ENCODE data around the gene LEF1.

Gene LEF1

DNA sequence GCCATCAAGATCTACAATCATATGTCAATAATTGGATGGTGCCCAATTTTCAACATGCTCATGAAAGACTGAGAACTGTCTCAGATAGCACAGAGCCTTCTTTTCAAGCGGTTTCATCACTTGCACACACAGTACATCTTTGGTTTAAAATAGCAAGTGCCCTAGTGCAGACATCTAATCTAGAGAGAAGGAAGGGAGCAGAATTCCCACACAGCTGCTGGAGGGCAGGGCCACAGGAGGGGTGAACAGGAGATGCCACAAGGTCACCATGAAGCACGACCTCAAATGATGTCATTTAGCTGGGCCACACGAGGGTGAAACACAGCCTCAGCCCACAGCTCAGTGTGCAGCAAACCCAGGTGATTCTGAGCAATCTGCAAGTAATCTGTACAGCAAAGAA, 24.3 kb downstream of the LEF1 start:
- DNase-seq = no peak

DNA sequence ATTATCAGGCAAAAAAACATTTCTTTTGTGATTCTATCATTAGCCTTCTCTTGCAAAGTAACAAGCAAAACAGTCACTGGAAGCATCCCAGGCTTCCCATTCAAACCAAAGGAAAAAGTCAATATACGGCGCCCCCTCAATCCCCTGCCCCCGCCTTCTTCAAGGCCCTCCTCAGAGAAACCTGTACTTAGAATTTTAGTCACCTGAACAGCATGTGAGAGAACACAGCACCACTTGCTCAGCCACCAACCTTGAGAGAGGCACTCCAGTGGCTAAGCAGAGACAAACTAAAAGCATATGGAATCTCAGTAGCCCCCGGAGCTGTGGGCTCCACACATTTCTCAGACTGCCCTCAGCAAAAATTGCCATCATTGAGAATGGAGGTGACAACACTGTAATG, 25.2 kb downstream of the LEF1 start:
- DNase-seq = no peak

DNA sequence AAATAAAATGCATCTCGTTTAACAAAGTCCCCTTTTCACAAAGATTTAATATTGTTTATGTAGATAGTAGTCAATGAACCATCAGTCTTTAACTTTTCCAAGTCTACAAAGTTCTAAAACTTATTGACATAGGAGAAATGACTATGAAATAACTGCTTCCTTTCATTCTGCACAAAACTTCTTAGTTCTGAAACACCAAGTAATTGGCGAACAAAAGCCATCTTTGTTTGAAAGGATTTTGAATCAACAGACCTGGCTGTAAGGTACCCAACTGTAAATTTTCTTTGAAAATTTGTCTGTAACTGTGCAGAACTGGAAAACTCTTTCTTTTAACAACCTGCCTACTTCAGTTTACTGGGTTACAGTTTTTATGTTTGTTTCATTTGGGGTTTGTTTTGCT, 25.9 kb downstream of the LEF1 start:
- DNase-seq = no peak

DNA sequence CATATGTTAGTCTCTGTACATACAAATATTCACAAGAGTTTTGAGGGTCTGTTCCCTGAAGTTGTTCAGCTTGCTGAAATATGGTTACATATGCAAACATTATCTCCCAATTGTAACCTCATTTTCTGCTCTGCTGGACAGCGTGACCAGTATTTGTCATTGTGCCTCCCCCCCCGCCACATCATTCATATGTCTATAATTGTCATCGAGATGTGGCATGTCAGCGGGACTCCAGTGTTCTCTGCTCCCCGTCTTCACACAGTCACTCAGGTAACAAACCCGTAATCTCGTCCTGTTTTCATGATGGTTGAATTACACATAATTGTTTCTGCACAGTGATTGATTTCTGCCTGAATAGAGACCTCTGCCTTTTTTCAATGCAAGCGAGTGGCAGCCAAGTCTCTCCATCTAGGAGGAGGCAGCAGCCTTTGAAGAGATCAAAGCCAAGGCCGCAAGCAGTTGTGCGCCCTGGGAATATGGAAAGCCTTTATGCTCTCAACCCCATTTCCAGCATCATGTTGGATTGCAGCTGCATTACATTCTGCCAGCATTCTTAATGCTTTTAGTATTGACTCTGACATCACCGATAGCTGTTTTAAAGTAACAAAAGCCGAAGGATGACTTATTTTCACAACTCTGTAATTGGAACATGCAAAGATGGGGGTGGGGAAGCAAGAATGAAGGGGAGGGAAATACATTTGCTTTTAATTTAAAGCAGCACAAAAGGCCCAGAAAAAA, 27.4 kb downstream of the LEF1 start:
- DNase-seq = peak; percentile 46

DNA sequence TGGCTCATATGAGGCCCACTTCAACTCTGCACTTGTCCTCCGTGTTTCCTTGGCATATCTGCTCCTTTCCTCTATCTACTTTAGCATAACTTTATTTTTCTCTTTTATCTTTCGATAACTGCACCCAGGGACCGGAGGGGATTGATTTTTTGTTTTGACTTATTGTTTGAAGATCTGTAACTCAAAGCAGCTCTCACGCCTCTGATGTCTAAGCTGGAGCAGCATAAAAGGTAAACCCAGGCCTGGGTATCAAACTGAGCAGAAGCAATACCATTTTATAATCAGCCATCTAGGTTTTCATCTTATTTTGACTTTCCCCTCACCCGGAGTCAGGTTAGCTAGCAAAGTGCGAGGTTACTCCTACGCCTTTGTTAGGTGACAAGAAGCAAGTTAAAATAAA, 28.4 kb downstream of the LEF1 start:
- no peak for DNase-seq

DNA sequence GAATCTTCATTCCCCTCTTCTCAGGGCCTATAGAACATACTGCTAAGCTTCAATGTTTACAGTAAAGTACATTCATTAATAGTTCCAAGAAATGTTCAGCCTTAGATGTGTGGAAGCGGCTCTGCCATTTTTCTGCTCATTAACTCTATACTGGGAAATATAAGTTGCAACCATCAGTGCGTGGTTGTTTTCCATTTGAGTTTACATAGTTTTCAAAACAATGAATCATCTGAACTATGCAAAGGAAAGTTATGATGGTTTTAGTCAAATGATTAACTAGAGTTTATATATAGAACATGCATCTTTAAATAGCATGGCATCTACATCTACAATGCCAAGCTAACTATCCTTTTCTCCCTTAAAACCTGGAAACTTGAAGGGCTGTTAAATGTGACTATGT, 29.6 kb downstream of the LEF1 start:
- no peak for DNase-seq

DNA sequence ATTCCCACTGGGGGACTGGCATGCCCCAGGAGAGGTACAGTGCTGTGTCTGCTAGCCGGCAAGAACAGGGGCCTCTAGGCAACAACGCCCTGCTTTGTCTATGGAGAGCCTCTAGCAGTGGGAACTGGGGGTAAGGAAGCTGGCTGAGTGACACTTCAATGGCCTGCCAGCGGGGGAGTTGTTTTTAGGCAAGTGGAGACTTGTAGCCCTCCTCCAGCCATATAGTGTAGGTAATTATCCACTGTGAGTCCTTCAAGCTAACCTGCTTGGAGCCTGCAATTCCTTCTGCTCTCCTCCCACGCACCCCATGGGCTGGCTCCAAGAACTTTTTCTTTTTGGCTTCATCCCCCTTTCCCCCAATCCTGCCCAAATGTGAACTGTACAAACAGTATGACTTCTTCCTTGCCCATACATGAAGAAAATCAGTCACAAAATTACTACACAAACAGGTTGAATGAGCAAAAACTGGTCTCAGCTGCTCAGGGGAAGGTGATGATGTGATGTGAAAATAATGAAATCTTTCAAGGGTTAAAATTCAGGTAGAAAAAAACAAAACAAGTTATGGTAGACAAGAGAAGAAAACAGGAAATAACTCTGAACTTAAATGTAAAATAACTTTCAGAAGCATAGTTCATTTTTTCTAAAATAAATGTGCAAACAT, 33.1 kb downstream of the LEF1 start:
- peak; percentile 79 for DNase-seq

DNA sequence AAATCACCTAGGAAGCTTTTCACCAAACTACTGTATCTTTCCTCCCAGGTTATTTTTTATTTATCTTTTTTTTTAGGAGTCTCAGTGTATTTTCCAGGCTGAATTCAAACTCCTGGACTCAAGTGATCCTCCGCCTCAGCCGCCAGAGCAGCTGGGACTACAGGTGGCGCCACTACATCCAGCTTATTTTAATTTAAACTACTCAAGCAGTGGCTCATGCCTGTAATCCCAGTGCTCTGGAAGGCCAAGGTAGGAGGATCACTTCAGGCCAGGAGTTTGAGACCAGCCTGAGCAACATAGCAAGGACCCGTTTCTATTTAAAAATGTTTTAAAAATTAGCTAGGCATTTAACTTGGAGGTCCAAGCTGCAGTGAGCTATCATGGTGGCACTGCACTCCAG, 37.8 kb downstream of the LEF1 start:
- DNase-seq = no peak

DNA sequence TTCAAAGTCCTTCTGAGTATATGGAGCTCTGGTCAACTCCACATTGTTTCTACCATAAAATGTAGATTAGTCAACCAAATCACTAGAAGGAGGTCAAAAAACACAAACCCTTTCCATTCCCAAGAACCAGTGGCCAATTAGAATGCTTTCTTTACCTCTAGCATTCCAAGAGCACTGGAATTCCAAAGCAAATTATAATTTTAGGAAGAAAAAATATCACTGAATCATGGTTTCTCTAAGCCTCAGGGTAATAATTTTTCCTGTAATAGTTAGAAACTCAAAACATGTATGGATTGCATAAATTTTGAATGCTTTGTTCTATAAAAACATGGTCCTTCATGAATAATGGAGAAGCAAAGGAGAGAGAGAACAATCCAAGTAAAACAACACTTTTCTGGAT, 39.5 kb downstream of the LEF1 start:
- no peak for DNase-seq

DNA sequence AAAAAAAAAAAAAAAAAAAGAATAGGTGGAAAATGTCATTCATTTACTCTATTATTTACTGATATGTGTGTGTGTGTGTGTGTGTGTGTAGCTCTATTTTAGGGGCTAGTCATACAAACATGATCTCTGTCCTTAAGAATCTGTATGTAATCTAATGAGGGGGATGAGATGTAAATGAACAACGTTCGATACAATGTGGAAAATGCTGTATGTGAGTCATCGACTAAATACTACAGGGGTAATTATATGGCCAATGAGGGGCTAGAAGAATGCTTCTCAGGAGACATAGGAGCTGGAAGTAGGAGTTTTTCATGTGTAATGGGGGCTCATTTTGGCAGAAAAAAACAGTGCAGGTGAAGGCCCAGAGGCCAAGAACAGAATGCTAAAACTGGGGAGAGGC, 41.9 kb downstream of the LEF1 start:
- no peak for DNase-seq

DNA sequence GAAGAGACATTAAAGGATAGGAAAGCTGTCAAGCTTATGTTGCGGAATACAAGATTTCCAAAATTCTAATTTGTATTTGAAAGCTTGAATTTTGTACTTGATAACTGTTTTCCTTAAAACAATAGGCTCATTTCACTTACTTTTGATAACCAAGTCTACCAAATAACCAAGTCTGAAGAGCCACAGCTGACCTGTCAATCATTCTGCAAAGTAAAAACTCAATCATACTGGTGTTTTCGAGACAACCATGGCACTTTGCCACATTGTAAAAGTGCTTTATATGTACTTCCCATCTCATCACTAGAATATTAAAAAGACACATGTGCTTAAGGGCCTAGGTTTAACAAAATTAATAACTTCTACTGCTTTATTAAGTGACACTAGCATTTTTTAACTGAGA, 47.9 kb downstream of the LEF1 start:
- DNase-seq = no peak

DNA sequence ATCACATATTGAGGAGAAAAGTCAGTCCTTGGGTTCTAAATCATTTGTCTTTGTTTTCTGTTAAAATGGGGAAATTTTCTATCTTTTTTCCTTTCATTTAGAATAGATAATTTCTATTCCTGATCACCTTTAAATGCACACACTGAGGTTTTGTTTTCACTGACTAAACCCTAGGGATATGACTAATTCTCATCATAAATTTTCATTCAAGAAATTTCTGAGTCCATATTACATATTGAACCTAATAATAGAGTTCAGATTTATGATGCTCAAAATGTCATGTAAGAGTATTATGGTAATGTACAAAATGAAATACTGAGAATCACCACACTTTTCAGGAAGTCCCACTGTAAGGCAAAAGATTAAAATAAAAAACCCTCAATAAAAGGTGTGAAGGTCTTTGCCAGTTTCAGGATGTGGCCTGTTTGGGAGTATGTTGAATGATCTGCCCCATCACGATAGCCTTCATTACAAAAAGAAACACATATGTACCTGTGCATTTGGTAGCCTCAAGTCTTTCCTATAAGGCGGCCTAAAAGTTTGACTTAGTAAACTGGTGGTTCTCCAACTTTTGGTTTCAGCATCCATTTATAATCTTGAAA, 49.4 kb downstream of the LEF1 start:
- DNase-seq = no peak

DNA sequence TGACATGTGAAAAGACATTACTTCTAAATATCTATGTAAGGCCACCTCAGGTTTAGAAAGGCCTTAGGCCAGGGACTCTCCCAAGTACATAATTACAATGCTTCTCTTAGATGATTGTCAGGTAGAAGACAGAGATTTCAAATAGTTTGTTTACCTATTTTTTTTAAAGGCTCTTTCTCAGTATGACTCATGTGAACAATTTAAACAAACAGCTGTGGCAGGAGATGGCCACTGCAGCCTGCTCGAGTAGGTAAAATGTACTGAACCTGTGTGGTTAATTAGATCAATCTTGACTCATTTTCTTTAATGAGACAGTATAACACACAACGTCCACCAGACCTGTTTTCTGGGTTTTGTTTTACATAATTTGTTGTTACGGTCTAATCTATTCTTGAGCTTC, 50.2 kb downstream of the LEF1 start:
- peak; percentile 60 for DNase-seq

DNA sequence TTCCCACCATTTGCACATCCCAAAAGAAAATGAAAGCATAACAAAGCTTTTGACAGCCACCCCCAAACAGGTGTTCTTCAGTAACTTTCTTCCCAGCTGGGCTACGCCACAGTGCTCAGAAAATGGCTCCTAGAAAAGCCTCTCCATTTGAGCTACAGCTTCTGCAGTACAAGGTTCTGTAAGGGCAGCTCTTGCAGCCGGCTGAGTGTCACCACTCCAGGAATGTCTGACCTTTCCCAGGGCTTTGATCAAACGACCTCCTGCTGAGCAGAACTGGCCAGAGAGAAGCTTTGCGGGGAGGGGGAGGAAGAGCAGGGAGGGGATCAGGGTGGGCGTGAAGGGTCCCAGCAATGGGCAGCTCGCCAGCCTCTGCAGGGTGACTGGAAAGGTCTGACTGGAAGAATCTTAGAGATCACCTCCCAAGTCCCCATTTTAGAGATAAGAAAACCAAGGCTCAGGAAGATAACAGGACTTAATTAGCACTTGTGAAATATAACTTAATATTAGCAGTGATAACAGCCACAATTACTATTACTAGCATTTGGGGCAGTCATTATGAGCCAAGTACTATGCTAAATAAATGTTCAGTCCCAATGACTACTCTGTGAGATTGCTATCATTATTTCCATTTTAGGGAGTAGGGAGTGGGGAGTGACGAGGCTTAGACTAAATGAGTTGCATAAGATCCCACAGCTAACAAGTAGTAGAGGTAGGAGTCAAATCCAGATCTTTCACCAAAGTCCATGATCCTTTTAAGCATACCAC, 51.1 kb downstream of the LEF1 start:
- DNase-seq = no peak

DNA sequence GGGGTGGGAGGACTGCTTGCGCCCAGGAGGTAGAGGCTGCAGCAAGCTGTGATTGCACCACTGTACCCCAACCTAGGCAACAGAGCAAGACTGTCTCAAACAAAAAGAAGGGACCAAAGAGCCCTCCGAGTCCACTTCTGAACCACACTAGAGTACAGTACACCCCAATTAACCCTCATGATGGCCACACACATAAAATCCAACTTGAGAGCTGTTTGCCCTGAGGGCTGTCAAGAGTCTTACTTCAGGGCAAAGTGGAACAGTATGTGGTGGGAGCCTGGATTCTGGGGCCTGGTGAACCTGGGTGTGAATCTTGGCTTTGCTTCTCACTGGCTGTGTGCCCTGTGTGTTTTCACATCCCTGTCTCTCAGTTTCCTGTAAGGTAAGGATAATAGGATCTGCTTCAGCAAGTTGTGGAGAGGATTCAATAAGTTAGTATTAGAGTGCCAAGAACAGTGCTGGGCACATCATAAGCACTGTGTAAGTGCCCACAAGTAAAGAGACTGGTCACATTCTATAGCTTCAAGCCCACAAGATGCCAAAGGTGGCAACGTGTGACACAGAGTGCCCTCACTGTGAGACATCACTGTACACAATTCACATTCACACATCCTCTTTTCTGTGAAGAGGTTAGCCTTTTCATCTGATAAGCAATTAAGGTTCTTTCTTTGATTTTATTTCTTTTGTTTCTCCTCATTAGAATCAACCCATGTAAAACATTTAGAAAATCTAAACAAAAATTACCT, 52.1 kb downstream of the LEF1 start:
- no peak for DNase-seq

DNA sequence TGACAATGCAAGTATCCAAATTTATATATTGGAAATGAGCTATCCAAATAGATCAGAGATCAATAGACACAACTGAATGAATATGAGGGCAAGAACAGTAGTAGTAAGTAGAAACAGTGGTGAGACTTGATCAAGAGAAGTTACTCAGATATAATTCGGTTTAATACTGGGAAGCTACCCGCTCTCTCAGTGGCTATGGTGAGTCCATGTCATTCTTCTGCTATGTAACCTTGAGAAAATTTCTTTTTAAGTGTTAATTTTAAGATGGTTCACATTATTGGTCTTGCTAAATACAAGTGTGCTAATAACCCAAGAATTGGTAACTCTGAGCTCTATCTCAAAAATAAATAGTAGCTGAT, 53.6 kb downstream of the LEF1 start:
- no peak for DNase-seq

DNA sequence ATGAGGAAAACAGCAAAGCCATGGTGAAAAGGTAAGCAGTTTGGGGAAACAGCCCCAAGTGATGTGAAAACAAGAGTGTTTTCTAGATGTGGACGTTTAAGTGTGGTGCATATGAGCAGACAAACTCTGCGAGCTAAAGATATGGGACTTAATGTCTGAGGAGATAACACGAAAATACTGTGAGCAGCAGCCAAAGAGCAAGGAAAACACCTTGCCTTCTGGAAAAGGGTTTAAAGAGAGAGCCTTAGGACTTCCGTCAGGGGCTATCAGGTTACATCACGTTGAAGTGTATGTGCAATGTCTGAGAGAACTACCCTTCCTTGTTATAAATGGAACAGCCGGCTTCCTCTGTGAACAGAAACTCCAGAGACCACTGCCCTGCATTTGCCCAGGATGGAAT, 54.2 kb downstream of the LEF1 start:
- no peak for DNase-seq

DNA sequence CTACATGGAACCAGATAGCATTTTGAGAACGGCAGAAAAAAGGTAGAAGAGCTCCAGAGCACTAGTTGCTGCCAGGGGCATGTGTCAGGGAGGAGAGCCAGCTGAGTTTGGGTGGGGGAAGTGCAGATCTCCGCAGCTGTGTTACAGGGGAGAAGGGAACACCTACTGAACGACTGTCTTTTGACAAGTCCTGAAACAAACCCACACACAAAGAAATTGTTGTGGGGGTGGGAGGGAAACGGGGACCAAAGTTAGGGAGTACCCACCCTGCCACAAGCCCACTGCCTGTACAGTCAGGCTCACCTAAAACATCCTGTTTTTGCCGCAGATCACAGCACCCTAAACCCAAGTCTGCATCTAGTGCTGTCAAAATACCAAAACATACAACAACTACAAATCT, 55.5 kb downstream of the LEF1 start:
- DNase-seq = no peak

DNA sequence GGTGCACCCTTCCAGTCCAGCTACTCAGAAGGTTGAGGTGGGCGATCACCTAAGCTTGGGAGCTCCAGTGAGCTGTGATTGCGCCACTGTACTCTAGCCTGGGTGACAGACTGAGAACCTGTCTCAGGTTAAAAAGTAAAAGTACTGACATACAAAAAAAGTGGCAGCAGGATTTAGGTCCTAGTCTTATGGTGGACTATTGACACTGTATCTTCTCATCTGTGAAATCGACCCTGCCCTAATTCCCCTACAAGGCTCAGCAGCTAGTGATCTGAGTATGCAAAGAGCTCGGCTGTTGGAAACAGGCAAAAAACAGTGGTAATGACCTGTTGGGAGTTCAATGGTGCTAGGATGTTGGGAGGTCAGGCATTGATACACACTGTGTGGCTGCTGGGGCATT, 57.0 kb downstream of the LEF1 start:
- no peak for DNase-seq

DNA sequence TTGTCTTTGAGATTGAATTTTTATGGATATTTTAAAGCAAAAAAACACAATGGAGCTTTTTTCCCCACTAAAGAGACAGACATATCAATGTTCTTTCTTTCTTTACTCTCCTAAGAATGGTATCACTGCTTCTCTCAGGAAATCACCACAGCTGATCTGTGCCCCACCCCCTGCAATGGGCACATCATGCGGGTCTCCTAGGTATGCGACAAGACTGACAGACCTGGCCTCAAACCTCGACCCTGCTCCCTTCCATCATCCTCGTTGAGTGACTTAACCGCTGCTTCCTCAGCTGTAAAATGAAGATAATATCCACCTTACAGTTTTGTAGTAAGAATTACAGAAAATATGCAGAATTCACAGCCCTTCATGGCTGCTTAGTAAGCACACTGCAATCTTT, 58.3 kb downstream of the LEF1 start:
- no peak for DNase-seq

DNA sequence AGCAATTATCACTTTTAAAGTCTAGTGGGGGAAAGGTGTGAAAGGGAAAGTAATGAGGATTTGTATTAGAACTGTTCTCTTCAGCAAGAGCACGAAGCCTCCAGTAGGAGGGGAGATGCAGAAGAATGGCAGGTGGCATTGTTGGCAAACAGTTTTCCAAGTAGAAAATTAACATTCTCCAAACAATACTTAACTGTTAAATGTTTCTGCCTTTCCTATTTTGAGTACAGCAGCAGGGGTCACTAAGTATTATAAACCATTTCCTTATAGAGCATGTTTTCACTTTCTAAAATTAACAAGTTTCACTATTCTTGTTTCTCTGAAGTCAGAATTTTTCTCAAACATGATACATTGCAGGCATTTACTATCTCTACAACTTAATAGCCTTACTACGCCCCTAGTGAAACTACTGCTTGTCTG, 58.7 kb downstream of the LEF1 start:
- no peak for DNase-seq

DNA sequence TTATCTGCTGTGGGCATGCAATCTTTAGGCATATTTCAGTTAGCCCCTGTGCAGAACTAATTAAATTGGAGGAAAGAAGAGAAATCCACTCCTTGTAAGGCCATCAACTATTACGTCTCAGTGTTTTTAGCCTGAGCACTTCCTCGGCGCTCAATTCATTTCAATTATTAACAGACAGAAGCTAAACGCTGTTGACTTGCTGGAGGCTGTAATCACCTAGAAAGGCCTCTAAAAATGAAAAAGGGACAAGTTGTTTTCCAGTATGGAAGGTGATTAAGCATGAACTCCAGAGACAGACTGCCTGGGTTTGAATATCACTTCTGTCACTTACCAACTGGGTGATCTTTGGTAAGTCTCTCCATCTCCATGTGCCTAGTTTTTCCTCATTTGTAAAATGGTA, 59.6 kb downstream of the LEF1 start:
- DNase-seq = no peak

DNA sequence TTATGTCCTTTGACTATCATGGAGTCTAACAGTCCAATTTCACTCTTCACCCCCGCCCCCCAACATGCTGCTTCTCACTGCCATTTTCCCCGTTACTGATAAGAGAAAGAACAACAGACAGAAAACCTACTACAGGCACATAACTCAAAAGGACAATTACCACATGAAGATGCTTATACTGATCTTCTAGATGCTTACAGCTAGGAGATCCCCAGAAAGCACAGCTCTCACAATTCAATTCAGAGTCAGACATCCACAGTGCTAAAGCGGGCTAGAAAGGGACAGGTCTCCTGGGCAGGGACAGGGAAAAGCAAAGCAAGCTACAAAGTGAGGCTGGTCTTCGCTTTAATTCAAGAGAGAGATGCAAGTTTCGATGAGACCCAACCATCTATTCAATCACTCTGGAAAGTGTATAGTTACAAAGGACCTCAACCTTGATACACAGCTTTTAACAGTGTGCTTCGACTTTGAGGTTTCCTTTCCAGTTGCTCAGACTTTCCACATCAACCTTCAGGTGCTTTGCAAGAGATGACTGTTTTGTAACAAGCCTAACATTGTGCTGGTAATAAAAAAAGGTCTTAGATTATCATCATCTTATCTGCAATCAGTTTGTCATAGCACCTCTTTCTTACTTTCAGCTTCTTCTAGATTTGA, 60.9 kb downstream of the LEF1 start:
- no peak for DNase-seq

All from NCI-H1436 (cell line).